A204.1 (cell line): ENCODE data around the gene GOLGA8J.
"Not testable (repeated sequence)": the region's sequence is repeated elsewhere in the genome, so short reads cannot be mapped to it uniquely, and the experiment has no call there.

Source experiments
- FAIRE-seq: peaks from 2 replicates; lab custom pipeline; 2012; peaks lifted over from hg19 to GRCh38; lab: Jason Lieb, UNC

The GOLGA8J gene

GRCh38 chr15:30080816-30081215 lies 1.9 kb upstream of the GOLGA8J start:
- FAIRE-seq = not testable (repeated sequence)

GRCh38 chr15:30097827-30098226 lies 15.1 kb downstream of the GOLGA8J start:
- FAIRE-seq = not testable (repeated sequence)

GRCh38 chr15:30102890-30103289 lies 20.1 kb downstream of the GOLGA8J start:
- FAIRE-seq = not testable (repeated sequence)

- FAIRE-seq = not testable (repeated sequence)
Observed at GRCh38 chr15:30103941-30104507, 21.3 kb downstream of the GOLGA8J start.

- FAIRE-seq = not testable (repeated sequence)
Observed at GRCh38 chr15:30110591-30110990, 27.8 kb downstream of the GOLGA8J start.

- FAIRE-seq = not testable (repeated sequence)
Observed at GRCh38 chr15:30130066-30130465, 47.3 kb downstream of the GOLGA8J start.

GRCh38 chr15:30134751-30135150 lies 52.0 kb downstream of the GOLGA8J start, which contains the start of gene GOLGA8T:
GOLGA8T (plus strand) TSS chr15:30135051; CDS start chr15:30135149, 98 bp downstream.
- FAIRE-seq = not testable (repeated sequence)
